Measurements from ENCODE around the gene KBTBD12.

DNA sequence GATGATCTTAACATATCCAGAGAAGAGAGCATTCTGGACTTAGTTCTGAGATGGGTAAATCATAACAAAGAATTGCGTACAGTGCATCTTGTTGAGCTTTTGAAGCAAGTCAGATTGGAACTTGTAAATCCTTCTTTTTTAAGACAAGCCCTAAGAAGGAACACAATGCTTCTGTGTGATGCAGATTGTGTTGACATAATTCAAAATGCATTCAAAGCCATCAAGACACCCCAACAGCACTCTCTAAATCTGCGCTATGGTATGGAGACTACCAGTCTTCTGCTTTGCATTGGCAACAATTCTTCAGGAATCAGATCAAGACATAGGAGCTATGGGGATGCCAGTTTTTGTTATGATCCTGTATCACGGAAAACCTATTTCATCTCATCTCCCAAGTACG lies 8.6 kb downstream of the KBTBD12 start:
- TF ChIP-seq, protein P1, sequence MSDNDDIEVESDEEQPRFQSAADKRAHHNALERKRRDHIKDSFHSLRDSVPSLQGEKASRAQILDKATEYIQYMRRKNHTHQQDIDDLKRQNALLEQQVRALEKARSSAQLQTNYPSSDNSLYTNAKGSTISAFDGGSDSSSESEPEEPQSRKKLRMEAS (IDR thresholded peaks at IDR 0.05; ENCODE audit: low read depth, low read length): no peak
- TF ChIP-seq, protein P2, sequence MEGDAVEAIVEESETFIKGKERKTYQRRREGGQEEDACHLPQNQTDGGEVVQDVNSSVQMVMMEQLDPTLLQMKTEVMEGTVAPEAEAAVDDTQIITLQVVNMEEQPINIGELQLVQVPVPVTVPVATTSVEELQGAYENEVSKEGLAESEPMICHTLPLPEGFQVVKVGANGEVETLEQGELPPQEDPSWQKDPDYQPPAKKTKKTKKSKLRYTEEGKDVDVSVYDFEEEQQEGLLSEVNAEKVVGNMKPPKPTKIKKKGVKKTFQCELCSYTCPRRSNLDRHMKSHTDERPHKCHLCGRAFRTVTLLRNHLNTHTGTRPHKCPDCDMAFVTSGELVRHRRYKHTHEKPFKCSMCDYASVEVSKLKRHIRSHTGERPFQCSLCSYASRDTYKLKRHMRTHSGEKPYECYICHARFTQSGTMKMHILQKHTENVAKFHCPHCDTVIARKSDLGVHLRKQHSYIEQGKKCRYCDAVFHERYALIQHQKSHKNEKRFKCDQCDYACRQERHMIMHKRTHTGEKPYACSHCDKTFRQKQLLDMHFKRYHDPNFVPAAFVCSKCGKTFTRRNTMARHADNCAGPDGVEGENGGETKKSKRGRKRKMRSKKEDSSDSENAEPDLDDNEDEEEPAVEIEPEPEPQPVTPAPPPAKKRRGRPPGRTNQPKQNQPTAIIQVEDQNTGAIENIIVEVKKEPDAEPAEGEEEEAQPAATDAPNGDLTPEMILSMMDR (IDR thresholded peaks at IDR 0.05; ENCODE audit: low read depth, low read length): no peak
- no peak for TF ChIP-seq POLR2A (IDR thresholded peaks at IDR 0.05; ENCODE audit: extremely low read depth, insufficient read length)
- no peak for TF ChIP-seq MYC (IDR thresholded peaks at IDR 0.05; ENCODE audit: low read depth, low read length)

All from NB4 (cell line).